ENCODE data around the gene MOGAT1. TPM values are rescaled to one million over a fixed set of nuclear protein-coding genes. Genes with fewer than 3 reads are reported as not detected.
A peak's percentile ranks its signal among the peaks of the same experiment; 100 is the strongest.

MOGAT1 gene
- total RNA-seq, 1 donor from 2014 or later, result not detected

GRCh38 chr2:222756362-222756831 is 84.9 kb downstream of the MOGAT1 start:
- Histone ChIP-seq H3K4me1 (ENCODE audit: insufficient read depth, low read length) (peaks cover 19% of the 10 kb centered on the region), H3K27me3 (ENCODE audit: insufficient read depth, low read length) (no peaks in the 10 kb centered on the region), H3K9ac (ENCODE audit: low read length) (no peak overlapping the region), H3K27ac (ENCODE audit: low read depth, low read length) (peak overlapping the region; percentile 2), H3K4me2 (ENCODE audit: low read length) (peak overlapping the region; percentile 77), H3K36me3 (ENCODE audit: insufficient read depth, low read length) (no peaks in the 10 kb centered on the region), H3K4me3 (ENCODE audit: insufficient read depth, low read depth, low read length) (no peak overlapping the region), H2AFZ (ENCODE audit: low read depth, low read length) (peak overlapping the region; percentile 0), H3K79me2 (ENCODE audit: insufficient read depth, low read length) (no peaks in the 10 kb centered on the region), H4K20me1 (ENCODE audit: insufficient read depth, low read length) (no peaks in the 10 kb centered on the region), H3K9me3 (ENCODE audit: insufficient read depth, low read depth, low read length) (no peaks in the 10 kb centered on the region)
- H3K27me3 Mint-ChIP-seq (ENCODE audit: low read depth, unreplicated experiment), result no peaks in the 10 kb centered on the region
- peaks cover 30% of the 10 kb centered on the region for H3K4me1 Mint-ChIP-seq (ENCODE audit: low read depth, unreplicated experiment)
- H3K9me3 Mint-ChIP-seq (ENCODE audit: unreplicated experiment), result no peaks in the 10 kb centered on the region
- TF ChIP-seq EZH2 (IDR thresholded peaks at IDR 0.05; ENCODE audit: insufficient read depth, low read length) (no peak), CTCF (IDR thresholded peaks at IDR 0.05; ENCODE audit: insufficient read depth, low read depth, low read length) (no peak)
- no peak for FAIRE-seq
- no peak overlapping the region for H3K4me3 Mint-ChIP-seq (ENCODE audit: unreplicated experiment)
- H3K36me3 Mint-ChIP-seq (ENCODE audit: low read depth, unreplicated experiment), result no peaks in the 10 kb centered on the region
- DNase-seq (ENCODE audit: low read depth), result no peak
- peak overlapping the region; percentile 90 for H3K27ac Mint-ChIP-seq (ENCODE audit: unreplicated experiment)

GRCh38 chr2:222756951-222757650 is 85.6 kb downstream of the MOGAT1 start:
- H3K27ac Mint-ChIP-seq (ENCODE audit: unreplicated experiment), result peak overlapping the region; percentile 90
- peak overlapping the region; percentile 77 for H3K4me2 ChIP-seq (ENCODE audit: low read length)
- peak; percentile 88 for DNase-seq (ENCODE audit: low read depth)

More at GRCh38 chr2:222756951-222757650, 85.6 kb downstream of the MOGAT1 start:
- H3K4me3 Mint-ChIP-seq (ENCODE audit: unreplicated experiment), result no peak overlapping the region
- Histone ChIP-seq H3K9ac (ENCODE audit: low read length) (no peak overlapping the region), H3K4me1 (ENCODE audit: insufficient read depth, low read length) (peaks cover 19% of the 10 kb centered on the region), H3K4me3 (ENCODE audit: insufficient read depth, low read depth, low read length) (no peak overlapping the region), H3K27me3 (ENCODE audit: insufficient read depth, low read length) (no peaks in the 10 kb centered on the region), H3K27ac (ENCODE audit: low read depth, low read length) (peak overlapping the region; percentile 2), H4K20me1 (ENCODE audit: insufficient read depth, low read length) (no peaks in the 10 kb centered on the region), H2AFZ (ENCODE audit: low read depth, low read length) (peak overlapping the region; percentile 61), H3K79me2 (ENCODE audit: insufficient read depth, low read length) (no peaks in the 10 kb centered on the region), H3K36me3 (ENCODE audit: insufficient read depth, low read length) (no peaks in the 10 kb centered on the region), H3K9me3 (ENCODE audit: insufficient read depth, low read depth, low read length) (no peaks in the 10 kb centered on the region)
- H3K27me3 Mint-ChIP-seq (ENCODE audit: low read depth, unreplicated experiment), result no peaks in the 10 kb centered on the region
- TF ChIP-seq EZH2 (IDR thresholded peaks at IDR 0.05; ENCODE audit: insufficient read depth, low read length), result no peak
- no peak for TF ChIP-seq CTCF (IDR thresholded peaks at IDR 0.05; ENCODE audit: insufficient read depth, low read depth, low read length)
- no peaks in the 10 kb centered on the region for H3K9me3 Mint-ChIP-seq (ENCODE audit: unreplicated experiment)
- peak; percentile 94 for FAIRE-seq
- H3K36me3 Mint-ChIP-seq (ENCODE audit: low read depth, unreplicated experiment), result no peaks in the 10 kb centered on the region
- H3K4me1 Mint-ChIP-seq (ENCODE audit: low read depth, unreplicated experiment), result peaks cover 30% of the 10 kb centered on the region

Other genes starting within 250 kb of the MOGAT1 start
- gene SGPP2, start 247.1 kb upstream of the MOGAT1 start, total RNA-seq, result 0.19 and 0.20 TPM in 2 replicates
- 21.9 and 23.1 TPM in 2 replicates for gene FARSB, start 15.6 kb upstream of the MOGAT1 start, total RNA-seq
- gene ACSL3, start 189.4 kb downstream of the MOGAT1 start, total RNA-seq, result 144 and 163 TPM in 2 replicates